ENCODE results near the gene BEAN1. TPM values are rescaled to one million over a fixed set of nuclear protein-coding genes. Genes with fewer than 3 reads are reported as not detected.

BEAN1 gene
- total RNA-seq, 1 experiment from 2014 or later = not detected

DNA sequence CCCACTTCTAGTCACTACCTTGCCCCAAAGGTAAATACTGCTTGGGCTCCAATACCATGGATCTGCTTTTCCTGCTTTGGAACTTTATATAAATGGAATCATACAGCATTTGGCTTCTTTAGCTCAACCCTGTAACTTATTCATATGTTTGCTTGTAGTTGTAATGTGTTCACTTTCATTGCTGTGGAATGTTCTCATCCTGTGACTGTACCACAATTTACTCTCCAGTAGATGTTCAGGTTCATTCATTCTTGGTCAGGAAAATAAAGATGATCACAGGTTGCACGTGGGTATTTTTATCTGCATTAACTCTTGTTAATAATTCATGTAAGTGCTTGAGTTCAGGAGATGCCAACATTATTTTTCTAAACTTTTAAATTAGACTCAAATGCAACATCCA, 6.7 kb upstream of the BEAN1 start:
- Histone ChIP-seq H3K27me3 (ENCODE audit: control insufficient read depth, insufficient read depth, low read length) (no peaks in the 10 kb centered on the region), H3K4me1 (ENCODE audit: control insufficient read depth, insufficient read depth, low read length) (no peaks in the 10 kb centered on the region), H3K4me3 (ENCODE audit: low read depth in 2 of 2, low read length in 2 of 2) (no peak overlapping the region), H3K27ac (ENCODE audit: low read length) (no peak overlapping the region), H3K36me3 (ENCODE audit: control insufficient read depth, insufficient read depth, low read length) (no peaks in the 10 kb centered on the region), H3K9me3 (ENCODE audit: control insufficient read depth, insufficient read depth, low read depth, low read length) (no peaks in the 10 kb centered on the region)
- TF ChIP-seq, protein P1, sequence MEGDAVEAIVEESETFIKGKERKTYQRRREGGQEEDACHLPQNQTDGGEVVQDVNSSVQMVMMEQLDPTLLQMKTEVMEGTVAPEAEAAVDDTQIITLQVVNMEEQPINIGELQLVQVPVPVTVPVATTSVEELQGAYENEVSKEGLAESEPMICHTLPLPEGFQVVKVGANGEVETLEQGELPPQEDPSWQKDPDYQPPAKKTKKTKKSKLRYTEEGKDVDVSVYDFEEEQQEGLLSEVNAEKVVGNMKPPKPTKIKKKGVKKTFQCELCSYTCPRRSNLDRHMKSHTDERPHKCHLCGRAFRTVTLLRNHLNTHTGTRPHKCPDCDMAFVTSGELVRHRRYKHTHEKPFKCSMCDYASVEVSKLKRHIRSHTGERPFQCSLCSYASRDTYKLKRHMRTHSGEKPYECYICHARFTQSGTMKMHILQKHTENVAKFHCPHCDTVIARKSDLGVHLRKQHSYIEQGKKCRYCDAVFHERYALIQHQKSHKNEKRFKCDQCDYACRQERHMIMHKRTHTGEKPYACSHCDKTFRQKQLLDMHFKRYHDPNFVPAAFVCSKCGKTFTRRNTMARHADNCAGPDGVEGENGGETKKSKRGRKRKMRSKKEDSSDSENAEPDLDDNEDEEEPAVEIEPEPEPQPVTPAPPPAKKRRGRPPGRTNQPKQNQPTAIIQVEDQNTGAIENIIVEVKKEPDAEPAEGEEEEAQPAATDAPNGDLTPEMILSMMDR (IDR thresholded peaks at IDR 0.05) = no peak
- TF ChIP-seq, protein P2, sequence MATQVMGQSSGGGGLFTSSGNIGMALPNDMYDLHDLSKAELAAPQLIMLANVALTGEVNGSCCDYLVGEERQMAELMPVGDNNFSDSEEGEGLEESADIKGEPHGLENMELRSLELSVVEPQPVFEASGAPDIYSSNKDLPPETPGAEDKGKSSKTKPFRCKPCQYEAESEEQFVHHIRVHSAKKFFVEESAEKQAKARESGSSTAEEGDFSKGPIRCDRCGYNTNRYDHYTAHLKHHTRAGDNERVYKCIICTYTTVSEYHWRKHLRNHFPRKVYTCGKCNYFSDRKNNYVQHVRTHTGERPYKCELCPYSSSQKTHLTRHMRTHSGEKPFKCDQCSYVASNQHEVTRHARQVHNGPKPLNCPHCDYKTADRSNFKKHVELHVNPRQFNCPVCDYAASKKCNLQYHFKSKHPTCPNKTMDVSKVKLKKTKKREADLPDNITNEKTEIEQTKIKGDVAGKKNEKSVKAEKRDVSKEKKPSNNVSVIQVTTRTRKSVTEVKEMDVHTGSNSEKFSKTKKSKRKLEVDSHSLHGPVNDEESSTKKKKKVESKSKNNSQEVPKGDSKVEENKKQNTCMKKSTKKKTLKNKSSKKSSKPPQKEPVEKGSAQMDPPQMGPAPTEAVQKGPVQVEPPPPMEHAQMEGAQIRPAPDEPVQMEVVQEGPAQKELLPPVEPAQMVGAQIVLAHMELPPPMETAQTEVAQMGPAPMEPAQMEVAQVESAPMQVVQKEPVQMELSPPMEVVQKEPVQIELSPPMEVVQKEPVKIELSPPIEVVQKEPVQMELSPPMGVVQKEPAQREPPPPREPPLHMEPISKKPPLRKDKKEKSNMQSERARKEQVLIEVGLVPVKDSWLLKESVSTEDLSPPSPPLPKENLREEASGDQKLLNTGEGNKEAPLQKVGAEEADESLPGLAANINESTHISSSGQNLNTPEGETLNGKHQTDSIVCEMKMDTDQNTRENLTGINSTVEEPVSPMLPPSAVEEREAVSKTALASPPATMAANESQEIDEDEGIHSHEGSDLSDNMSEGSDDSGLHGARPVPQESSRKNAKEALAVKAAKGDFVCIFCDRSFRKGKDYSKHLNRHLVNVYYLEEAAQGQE (IDR thresholded peaks at IDR 0.05; ENCODE audit: insufficient read depth in 1 of 2, low read depth in 2 of 2, low read length in 1 of 2) = no peak
- no peak for TF ChIP-seq POLR2AphosphoS5 (IDR thresholded peaks at IDR 0.05; ENCODE audit: low read depth, low read length)
- TF ChIP-seq SIN3A (IDR thresholded peaks at IDR 0.05; ENCODE audit: borderline replicate concordance, insufficient read depth, low read depth, low read length) = no peak
- TF ChIP-seq TCF7L2 (IDR thresholded peaks at IDR 0.05; ENCODE audit: low read depth, low read length) = no peak
- ChIA-PET CTCF (no interaction called here), POLR2A (no interaction called here)
- no peak for ATAC-seq
- intact Hi-C loops (cut with micrococcal nuclease; ENCODE audit: unreplicated experiment) = no loop called here
- in situ Hi-C loops (cut with HindIII; ENCODE audit: low pct_unique_long_range_greater_than_20kb, low sequenced_read_pairs) = no loop called here
- BruUV-seq (replicated peaks) = no TSS peak
- DNase-seq (ENCODE audit: low read depth, low spot score) = no peak

DNA sequence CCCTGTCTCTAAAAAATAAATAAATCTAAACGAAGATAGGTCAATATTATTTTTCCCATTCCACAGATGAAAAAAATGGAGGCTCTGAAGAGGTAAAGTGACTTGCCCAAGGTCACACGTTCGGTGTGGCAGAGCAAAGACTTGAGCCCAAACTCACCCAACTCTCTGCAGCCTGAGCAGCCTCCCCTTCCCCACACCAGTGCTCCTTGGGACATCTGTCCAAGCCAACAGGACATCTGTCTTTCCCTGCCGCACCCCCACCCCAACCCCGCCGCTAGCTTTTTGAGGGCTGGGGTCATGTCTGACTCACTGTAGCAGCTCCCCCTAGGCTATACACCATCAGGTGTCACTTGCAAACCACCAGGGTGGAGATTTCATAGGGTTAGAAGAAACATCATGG, 5.2 kb upstream of the BEAN1 start:
- H3K9me3 ChIP-seq (ENCODE audit: control insufficient read depth, insufficient read depth, low read depth, low read length) = no peaks in the 10 kb centered on the region
- no peak for ATAC-seq
- POLR2A ChIA-PET = no interaction called here
- BruUV-seq (replicated peaks) = no TSS peak
- H3K27ac ChIP-seq (ENCODE audit: low read length) = no peak overlapping the region
- peaks cover 4% of the 10 kb centered on the region; the same call in 1 of the 2 replicates for H3K27me3 ChIP-seq (ENCODE audit: control insufficient read depth, insufficient read depth, low read length)
- no peak overlapping the region for H3K4me3 ChIP-seq (ENCODE audit: low read depth in 2 of 2, low read length in 2 of 2)
- H3K36me3 ChIP-seq (ENCODE audit: control insufficient read depth, insufficient read depth, low read length) = no peaks in the 10 kb centered on the region
- no peaks in the 10 kb centered on the region for H3K4me1 ChIP-seq (ENCODE audit: control insufficient read depth, insufficient read depth, low read length)
- CTCF ChIA-PET = no interaction called here
- intact Hi-C loops (cut with micrococcal nuclease; ENCODE audit: unreplicated experiment) (no loop called here), in situ Hi-C loops (cut with HindIII; ENCODE audit: low pct_unique_long_range_greater_than_20kb, low sequenced_read_pairs) (no loop called here)
- TF ChIP-seq POLR2AphosphoS5 (IDR thresholded peaks at IDR 0.05; ENCODE audit: low read depth, low read length) (no peak), TCF7L2 (IDR thresholded peaks at IDR 0.05; ENCODE audit: low read depth, low read length) (no peak), SIN3A (IDR thresholded peaks at IDR 0.05; ENCODE audit: borderline replicate concordance, insufficient read depth, low read depth, low read length) (no peak)
- TF ChIP-seq, protein P1 (IDR thresholded peaks at IDR 0.05) = no peak
- TF ChIP-seq, protein P2 (IDR thresholded peaks at IDR 0.05; ENCODE audit: insufficient read depth in 1 of 2, low read depth in 2 of 2, low read length in 1 of 2) = no peak
- DNase-seq (ENCODE audit: low read depth, low spot score) = no peak

Data from Panc1 (cell line).